ENCODE data around the gene DUOX1.

DNA sequence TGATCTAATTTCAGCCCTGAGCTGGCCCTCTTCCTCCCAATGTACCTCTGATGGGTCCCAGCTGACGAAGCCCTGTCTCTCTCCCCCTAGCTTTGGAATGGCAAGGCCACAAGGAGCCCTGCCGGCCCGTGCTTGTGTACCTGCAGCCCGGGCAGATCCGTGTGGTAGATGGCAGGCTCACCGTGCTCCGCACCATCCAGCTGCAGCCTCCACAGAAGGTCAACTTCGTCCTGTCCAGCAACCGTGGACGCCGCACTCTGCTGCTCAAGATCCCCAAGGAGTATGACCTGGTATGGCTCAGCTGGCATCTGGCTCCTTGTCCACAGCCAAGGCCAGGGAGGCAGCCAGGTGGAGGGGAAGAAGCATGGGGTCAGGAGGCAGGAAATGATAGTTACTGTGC lies 14.2 kb downstream of the DUOX1 start:
- TF ChIP-seq, protein P1, sequence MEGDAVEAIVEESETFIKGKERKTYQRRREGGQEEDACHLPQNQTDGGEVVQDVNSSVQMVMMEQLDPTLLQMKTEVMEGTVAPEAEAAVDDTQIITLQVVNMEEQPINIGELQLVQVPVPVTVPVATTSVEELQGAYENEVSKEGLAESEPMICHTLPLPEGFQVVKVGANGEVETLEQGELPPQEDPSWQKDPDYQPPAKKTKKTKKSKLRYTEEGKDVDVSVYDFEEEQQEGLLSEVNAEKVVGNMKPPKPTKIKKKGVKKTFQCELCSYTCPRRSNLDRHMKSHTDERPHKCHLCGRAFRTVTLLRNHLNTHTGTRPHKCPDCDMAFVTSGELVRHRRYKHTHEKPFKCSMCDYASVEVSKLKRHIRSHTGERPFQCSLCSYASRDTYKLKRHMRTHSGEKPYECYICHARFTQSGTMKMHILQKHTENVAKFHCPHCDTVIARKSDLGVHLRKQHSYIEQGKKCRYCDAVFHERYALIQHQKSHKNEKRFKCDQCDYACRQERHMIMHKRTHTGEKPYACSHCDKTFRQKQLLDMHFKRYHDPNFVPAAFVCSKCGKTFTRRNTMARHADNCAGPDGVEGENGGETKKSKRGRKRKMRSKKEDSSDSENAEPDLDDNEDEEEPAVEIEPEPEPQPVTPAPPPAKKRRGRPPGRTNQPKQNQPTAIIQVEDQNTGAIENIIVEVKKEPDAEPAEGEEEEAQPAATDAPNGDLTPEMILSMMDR (conservative IDR thresholded peaks at IDR 0.05; ENCODE audit: low read length) = no peak
- TF ChIP-seq EZH2phosphoT487 (IDR thresholded peaks at IDR 0.05; ENCODE audit: borderline replicate concordance) = no peak
